SIG-M5 (cell line): Measurements from ENCODE around the gene LMNTD2.
A peak's percentile ranks its signal among the peaks of the same experiment; 100 is the strongest.

Experiments used
- DNase-seq: peaks from one replicate; lab custom pipeline; 2025; lab: John Stamatoyannopoulos, UW

Gene LMNTD2, protein sequence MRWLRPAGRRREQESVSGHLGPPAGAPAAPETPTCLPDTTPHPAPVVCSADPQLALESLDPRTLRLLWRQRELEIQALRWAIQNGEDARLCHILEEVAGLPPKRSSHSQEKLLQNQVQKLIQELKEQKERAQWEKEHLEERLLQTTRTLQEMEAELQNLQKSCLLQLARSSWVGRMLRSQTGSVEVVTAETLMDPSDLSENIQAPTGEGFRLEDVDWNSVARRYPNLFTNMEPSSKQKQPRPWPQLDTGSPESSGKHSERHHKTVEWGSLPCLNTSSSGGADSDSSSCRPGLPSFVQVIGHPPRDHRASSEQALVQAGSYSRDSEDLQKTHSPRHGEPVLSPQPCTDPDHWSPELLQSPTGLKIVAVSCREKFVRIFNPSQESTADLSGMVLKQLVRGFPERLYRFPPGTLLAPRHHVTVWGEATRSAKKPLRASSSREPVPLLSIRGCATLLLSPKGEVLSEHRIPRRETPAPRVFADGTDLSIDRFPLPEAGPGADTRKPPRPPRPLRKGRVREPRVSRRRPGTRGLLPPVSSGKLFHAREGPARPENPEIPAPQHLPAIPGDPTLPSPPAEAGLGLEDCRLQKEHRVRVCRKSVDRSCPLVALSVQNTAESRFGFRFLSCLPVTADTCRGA

GRCh38 chr11:560305-561147, at the start of gene LMNTD2, which contains the start of gene RASSF7:
Gene LMNTD2, minus strand, starts transcription at chr11:560738. Its CDS starts 22 bp downstream, at chr11:560716.
Gene RASSF7, plus strand, starts transcription at chr11:560970. Its CDS starts 799 bp downstream, at chr11:561769.
- no peak for DNase-seq

GRCh38 chr11:609341-609811, 48.8 kb upstream of the LMNTD2 start:
- no peak for DNase-seq

DNA sequence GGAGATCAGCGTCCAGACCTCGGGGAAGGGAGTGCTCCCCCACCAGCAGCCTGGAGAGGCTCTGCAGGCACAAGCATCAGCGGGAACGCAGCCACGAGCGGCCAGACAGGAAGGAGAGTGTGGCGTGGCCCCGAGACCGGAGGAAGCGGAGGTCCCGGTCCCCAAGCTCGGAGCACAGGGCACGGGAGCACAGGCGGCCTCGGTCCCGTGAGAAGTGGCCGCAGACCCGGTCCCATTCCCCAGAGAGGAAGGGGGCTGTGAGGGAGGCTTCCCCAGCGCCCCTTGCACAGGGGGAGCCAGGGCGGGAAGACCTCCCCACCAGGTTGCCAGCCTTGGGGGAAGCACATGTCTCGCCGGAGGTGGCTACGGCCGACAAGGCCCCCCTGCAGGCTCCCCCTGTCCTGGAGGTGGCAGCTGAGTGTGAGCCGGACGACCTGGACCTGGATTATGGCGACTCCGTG, 48.3 kb upstream of the LMNTD2 start:
- DNase-seq, result no peak

DNA sequence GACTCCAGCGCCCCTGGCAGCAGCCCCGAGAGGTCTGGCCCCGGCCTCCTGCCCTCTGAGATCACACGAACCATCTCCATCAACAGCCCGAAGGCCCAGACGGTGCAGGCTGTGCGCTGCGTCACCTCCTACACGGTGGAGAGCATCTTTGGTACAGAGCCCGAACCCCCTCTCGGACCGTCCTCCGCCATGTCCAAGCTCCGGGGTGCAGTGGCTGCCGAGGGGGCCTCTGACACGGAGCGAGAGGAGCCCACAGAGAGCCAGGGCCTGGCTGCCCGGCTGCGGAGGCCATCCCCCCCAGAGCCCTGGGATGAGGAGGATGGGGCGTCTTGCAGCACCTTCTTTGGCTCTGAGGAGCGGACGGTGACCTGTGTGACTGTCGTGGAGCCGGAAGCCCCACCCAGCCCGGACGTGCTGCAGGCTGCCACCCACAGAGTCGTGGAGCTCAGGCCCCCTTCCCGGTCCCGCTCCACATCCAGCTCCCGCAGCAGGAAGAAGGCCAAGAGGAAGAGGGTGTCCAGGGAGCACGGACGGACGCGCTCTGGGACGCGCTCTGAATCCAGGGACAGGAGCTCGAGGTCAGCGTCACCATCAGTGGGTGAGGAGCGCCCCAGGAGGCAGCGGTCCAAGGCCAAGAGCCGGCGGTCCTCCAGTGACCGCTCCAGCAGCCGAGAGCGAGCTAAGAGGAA, 47.6 kb upstream of the LMNTD2 start:
- no peak for DNase-seq

DNA sequence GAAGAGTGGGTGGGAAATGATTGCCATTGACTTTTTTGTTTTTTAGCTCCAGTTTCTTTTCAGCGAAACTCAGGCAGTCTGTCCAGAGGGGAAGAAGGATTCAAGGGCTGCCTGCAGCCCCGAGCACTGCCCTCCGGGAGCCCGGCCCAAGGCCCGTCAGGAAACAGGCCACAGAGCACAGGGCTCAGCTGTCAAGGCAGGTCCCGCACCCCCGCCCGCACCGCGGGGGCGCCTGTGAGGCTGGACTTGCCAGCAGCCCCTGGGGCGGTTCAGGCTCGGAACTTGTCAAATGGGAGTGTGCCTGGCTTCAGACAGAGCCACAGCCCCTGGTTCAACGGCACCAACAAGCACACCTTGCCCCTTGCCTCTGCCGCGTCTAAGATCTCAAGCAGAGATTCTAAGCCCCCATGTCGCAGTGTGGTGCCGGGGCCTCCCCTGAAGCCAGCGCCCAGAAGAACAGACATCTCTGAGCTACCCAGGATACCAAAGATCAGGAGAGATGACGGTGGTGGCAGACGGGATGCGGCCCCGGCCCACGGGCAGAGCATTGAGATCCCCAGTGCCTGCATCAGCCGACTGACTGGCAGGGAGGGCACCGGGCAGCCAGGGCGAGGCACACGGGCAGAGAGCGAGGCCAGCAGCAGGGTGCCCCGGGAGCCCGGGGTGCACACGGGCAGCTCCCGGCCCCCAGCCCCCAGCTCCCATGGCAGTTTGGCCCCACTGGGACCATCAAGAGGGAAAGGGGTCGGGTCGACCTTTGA, 46.7 kb upstream of the LMNTD2 start:
- DNase-seq, result no peak

DNA sequence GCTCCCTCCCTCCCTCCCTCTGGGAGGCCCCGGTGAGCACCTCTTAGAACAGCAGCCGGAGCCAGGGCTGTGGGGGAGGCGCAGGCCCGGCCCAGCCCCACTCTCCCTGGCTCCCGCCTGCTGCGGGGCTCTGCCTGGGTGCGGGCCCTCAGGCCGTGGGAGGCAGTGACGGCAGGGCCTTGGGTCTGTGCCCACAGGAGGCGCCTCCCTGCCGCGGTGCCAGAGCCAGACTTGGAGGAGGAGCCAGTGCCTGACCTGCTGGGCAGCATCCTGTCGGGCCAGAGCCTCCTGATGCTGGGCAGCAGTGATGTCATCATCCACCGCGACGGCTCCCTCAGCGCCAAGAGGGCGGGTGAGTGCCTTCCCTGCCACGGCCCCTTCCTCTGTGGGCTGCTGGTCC, 45.7 kb upstream of the LMNTD2 start:
- DNase-seq, result no peak

DNA sequence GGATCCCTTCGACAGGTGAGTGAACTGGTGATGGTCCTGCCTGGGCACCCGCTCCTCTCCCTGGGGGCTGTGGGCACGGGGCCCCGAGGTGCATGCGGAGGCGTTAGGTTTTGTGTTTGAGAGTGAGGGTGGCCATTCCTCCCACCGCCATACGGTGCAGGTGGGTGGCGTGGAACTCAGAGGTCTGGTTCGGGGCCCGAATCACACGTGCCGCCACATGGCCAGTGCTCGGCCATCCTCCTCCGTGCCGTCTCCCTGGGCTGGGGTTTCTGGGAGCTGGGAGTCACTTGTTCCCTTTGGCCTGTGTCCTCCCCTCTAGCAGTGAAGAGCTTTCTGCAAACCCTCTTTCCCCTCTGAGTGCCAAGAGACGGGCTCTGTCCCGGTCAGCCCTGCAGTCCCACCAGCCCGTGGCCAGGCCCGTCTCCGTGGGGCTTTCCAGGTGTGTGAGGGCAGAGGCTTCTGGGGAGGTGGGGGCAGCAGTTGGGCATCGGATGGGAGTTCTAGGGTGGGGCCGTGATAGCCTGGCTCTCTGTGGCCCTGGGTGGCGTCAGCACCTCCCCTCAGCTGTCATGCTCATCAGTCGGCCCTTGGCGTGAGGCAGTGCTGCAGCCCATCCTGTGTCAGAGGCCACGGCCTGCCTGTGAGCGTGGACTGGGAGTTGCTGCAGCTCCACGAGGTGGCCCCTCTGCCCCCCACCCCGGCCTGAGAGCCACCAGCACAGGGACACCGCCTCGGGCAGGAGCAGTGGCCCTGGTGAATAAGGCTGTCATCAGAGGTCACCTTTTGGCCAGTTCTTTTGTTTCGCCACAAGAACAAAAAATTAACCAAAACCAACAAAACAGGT, 45.0 kb upstream of the LMNTD2 start:
- DNase-seq, result no peak

GRCh38 chr11:603154-603553, 42.6 kb upstream of the LMNTD2 start:
- no peak for DNase-seq

GRCh38 chr11:601573-602245, 41.2 kb upstream of the LMNTD2 start:
- DNase-seq, result no peak

- DNase-seq, result no peak
Observed at GRCh38 chr11:598005-598680, 37.6 kb upstream of the LMNTD2 start.

DNA sequence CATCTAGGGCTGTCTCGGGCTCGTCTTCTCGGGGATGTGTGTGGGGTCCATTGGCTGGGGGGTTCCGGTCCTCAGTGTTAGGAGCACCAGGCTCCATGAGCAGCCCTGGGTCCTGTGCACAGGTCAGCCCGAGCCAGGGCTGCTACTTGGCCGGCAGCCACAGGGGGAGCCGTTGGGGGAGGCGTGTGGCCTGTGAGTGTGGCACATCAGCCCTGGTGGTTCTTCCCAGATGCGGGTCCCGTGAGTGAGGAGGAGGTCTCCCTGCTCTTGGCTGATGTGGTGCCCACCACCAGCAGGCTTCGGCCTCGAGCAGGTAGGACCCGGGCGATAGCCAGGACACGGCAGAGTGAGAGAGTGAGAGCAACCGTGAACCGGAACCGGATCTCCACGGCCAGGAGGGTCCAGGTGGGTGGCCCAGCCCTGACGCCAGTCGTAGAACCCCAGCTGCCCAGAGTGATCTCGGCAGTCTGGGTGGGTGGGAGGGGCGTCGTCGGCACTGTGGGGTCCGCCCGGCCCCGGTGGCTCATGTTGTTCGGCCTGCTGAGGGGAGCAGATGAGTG, 36.7 kb upstream of the LMNTD2 start:
- DNase-seq, result no peak

DNA sequence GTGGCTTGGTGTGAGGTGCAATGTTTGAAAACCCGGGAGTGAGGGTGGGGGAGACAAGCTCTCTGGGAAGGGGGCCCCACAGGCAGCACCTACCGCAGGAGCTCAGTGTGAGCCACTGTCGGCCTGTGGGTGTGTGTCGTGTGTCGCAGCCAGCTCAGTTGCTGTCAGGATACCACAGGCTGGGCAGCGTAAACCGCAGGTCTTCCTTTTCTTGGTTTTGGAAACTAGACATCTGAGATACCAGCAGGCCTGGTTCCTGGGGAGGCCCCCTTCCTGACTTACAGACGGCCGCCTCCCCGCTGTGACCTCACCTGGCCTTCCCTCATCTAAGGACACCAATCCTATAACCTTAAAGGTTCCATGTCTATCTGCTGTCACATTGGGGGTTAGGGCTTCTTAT, 35.8 kb upstream of the LMNTD2 start:
- DNase-seq, result no peak

DNA sequence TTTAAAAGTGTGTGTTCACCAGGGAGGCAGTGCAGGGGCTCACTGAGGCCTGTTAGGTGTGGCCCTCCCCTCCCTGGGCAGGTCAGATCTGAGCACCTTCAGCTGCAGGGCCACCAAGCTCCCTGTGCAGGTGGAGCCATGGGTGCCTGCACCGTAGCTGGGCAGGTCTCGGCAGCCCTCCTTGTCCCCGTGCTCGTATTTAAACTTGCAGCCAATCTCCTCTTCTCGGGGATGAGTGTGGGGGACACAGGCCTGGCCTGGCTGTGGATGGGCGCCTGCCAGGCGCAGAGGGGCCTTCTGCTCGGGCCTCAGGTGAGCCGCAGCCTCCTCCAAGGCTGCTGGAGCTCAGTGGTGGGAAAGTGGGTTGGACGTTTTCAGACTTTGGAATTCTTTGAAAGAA, 34.9 kb upstream of the LMNTD2 start:
- DNase-seq, result no peak

DNA sequence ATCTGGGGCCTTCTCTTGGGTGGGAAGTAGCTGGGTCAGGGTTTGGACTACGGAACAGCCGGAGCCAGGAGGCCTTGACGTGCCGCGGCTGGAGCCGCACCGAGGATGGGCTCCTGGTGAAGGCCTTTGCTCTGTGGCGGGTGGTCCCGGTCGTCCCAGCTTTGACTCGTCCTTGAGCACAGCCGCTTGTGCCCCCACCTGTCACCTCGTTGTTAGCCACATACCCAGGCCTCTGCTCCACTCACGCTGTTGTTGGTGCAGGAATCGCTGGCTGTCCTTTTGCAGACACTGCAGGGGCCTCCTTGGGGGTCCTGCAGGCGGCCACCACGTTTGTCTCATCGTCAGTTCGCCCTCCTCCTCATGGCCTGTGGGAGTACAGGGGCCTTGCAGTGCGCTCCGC, 32.8 kb upstream of the LMNTD2 start:
- no peak for DNase-seq

- DNase-seq, result no peak
Observed at GRCh38 chr11:592918-593317, 32.4 kb upstream of the LMNTD2 start.

- no peak for DNase-seq
Observed at GRCh38 chr11:592501-592900, 32.0 kb upstream of the LMNTD2 start.

DNA sequence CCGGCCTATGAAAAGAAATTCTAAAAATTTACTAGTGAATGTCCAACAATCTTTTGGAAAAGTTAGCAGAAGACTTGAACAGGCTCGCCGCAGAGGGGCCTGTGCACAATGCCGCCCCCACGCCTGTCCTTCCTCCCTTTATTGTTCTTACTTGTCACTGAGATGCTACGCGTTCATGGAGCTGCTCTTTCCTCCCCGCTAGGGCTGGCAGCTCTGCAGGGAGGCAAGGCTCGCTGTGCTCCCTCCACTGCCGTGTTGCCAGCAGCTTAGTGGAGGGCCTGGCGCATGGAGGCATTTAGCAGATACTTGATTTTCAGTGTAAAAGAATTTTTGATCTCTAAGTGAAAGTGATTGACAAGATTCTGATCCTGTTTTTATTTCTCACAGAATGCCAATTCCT, 30.5 kb upstream of the LMNTD2 start:
- no peak for DNase-seq

DNA sequence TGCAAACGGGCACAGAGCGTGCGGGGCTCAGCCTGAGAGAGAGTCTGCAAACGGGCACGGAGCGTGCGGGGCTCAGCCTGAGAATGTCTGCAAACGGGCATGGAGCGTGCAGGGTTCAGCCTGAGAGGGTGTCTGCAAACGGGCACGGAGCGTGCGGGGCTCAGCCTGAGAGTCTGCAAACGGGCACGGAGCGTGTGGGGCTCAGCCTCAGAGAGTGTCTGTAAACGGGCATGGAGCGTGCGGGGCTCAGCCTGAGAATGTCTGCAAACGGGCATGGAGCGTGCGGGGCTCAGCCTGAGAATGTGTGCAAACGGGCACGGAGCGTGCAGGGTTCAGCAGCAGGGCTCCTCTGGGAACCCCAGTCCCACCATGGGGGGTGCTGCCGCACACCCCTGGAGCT, 29.3 kb upstream of the LMNTD2 start:
- DNase-seq, result no peak

DNA sequence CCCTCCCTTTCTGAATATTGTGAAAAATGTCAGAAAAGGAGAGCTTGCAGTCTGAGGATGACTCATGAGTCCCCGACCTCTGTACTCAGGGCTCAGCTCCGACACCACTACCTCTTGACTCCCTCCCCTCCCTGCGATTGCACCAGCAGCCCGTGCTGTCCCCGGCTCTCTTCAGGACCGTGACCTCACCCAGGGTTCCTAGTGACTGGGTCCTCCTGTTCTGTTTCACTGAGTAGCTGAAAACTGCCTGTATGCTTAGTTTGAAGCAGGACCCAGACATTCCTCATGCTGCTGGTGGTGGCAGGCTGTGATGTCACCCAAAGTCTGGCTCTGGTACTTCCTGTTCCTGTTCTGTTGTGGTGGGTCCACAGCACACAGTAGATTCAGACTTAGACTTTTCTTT, 27.4 kb upstream of the LMNTD2 start:
- peak; percentile 74 for DNase-seq
